Upper lobe of right lung (tissue), 1 donor: Measurements from ENCODE around the gene ZNF765. TPM values are rescaled to one million over a fixed set of nuclear protein-coding genes. Genes with fewer than 3 reads are reported as not detected.

Experiments used
- total RNA-seq: library from RNA; stranded (reverse); fragmentation: NEBNext Ultra II Directional; extraction: Animal tissue kit (Norgen Biotek cat#: 25700); gene quantifications from one replicate; pipeline ENCODE4 v1.2.1, GENCODE V29; 2021
- donor health status: DM: no; HTN: yes; CAD: no; lungs with severe emphysema.

Gene ZNF765
- total RNA-seq, 1 donor from 2014 or later, result 12.4 TPM

Other genes starting within 250 kb of the ZNF765 start
- gene ZNF347, start 236.1 kb upstream of the ZNF765 start, total RNA-seq, result 16.2 TPM
- 6.0 TPM for gene ZNF665, start 201.8 kb upstream of the ZNF765 start, total RNA-seq
- 16.2 TPM for gene ZNF677, start 140.3 kb upstream of the ZNF765 start, total RNA-seq
- gene VN1R2, start 136.9 kb upstream of the ZNF765 start, total RNA-seq, result not detected
- gene VN1R4, start 127.4 kb upstream of the ZNF765 start, total RNA-seq, result not detected
- gene ZNF845, start 61.4 kb upstream of the ZNF765 start, total RNA-seq, result 7.8 TPM
- 9.4 TPM for gene ZNF525, start 29.4 kb upstream of the ZNF765 start, total RNA-seq
- 12.1 TPM for gene ZNF761, start 36.8 kb downstream of the ZNF765 start, total RNA-seq
- 4.6 TPM for gene ZNF813, start 72.6 kb downstream of the ZNF765 start, total RNA-seq
- 30.1 TPM for gene ZNF331, start 143.0 kb downstream of the ZNF765 start, total RNA-seq
- not detected for gene DPRX, start 236.8 kb downstream of the ZNF765 start, total RNA-seq